GM12865 (cell line): ENCODE data around the gene KCNQ2.
A peak's percentile ranks its signal among the peaks of the same experiment; 100 is the strongest.

ENCODE experiments used
- DNase-seq: peaks from one replicate; pipeline ENCODE4 v3.0.0; 2010; ENCODE audit warnings: low read depth
- H3K4me3 ChIP-seq: 2 replicates; pipeline ENCODE4 v1.5.1; 2011; ENCODE audit warnings: mild to moderate bottlenecking, low read depth, low read length, control low read depth
- CTCF ChIP-seq: IDR thresholded peaks from 2 replicates; pipeline ENCODE4 v1.5.1; 2011; ENCODE audit warnings: low read length, control low read depth, low read depth, inconsistent platforms; ENCODE audit not compliant: insufficient read depth; ENCODE audit errors: missing control alignments

The KCNQ2 gene

GRCh38 chr20:63487781-63488241 is 15.4 kb upstream of the KCNQ2 start:
- TF ChIP-seq CTCF = no peak
- DNase-seq = no peak
- H3K4me3 ChIP-seq = no peak overlapping the region

- DNase-seq = no peak
- no peak for TF ChIP-seq CTCF
Measured at GRCh38 chr20:63487116-63487764, 14.8 kb upstream of the KCNQ2 start.

GRCh38 chr20:63486300-63486855 is 13.9 kb upstream of the KCNQ2 start:
- DNase-seq = no peak
- no peak for TF ChIP-seq CTCF
- no peak overlapping the region for H3K4me3 ChIP-seq

More at GRCh38 chr20:63487116-63487764, 14.8 kb upstream of the KCNQ2 start:
- no peak overlapping the region for H3K4me3 ChIP-seq

- TF ChIP-seq CTCF = no peak
- H3K4me3 ChIP-seq = no peak overlapping the region
- DNase-seq = no peak
Measured at GRCh38 chr20:63484651-63485403, 12.4 kb upstream of the KCNQ2 start.

GRCh38 chr20:63484236-63484635 is 11.8 kb upstream of the KCNQ2 start:
- no peak for DNase-seq
- TF ChIP-seq CTCF = no peak
- H3K4me3 ChIP-seq = no peak overlapping the region

GRCh38 chr20:63483834-63484233 is 11.4 kb upstream of the KCNQ2 start:
- DNase-seq = no peak
- TF ChIP-seq CTCF = peak; percentile 3
- no peak overlapping the region for H3K4me3 ChIP-seq
